Measurements from ENCODE around the gene IFITM1.

DNA sequence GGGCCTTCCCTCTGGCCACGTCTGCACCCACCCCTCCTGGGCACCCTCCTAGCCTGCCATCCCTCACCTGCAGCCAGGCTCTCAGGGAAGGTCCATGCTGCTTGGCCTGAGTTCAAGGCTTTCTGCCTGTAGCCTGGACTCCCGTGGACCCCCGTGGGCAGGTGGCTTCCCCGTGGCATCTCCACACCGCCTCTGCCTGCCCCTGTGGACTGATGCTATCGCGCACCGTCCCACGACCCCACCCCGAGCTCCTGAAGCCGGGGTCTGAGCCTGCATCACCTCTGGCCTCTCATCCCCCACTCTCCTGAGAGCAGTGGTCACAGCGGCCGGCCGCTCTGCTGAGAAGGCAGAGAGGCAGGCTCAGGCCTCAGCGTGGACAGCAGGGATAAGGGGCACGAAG is 19.1 kb upstream of the IFITM1 start:
- TF ChIP-seq CTCF (optimal IDR thresholded peaks at IDR 0.05 in 1 of 3, IDR thresholded peaks at IDR 0.05 in 1 of 3, conservative IDR thresholded peaks at IDR 0.05 in 1 of 3; ENCODE audit: extremely low read depth in 1 of 3, insufficient read depth in 2 of 3, low read length in 3 of 3) (no peak), EZH2 (IDR thresholded peaks at IDR 0.05; ENCODE audit: low read length) (no peak)

Data from keratinocyte (primary cell).